Hepatocyte (in vitro differentiated cells): ENCODE data around the gene CCL17.

Experiments
- EZH2 ChIP-seq: fragments of 200-600 bp; sonication (generic); IDR thresholded peaks from 2 replicates; pipeline ENCODE4 v1.6.1; 2016; ENCODE audit warnings: antibody characterized with exemption, mild to moderate bottlenecking, borderline replicate concordance
- EZH2phosphoT487 ChIP-seq: fragments of 200-600 bp; sonication (generic); IDR thresholded peaks from one replicate; pipeline ENCODE4 v1.6.1; 2018; ENCODE audit warnings: antibody characterized with exemption, mild to moderate bottlenecking, low read depth, moderate library complexity; ENCODE audit not compliant: unreplicated experiment, severe bottlenecking
- TF ChIP-seq, protein P1 (sequence below): fragments of 200-600 bp; sonication (generic); IDR thresholded peaks from 2 replicates; pipeline ENCODE4 v1.5.1; 2016; ENCODE audit warnings: antibody characterized with exemption, mild to moderate bottlenecking; ENCODE audit not compliant: poor library complexity

GRCh38 chr16:57401943-57402640 lies 2.5 kb upstream of the CCL17 start:
- TF ChIP-seq, protein P1, sequence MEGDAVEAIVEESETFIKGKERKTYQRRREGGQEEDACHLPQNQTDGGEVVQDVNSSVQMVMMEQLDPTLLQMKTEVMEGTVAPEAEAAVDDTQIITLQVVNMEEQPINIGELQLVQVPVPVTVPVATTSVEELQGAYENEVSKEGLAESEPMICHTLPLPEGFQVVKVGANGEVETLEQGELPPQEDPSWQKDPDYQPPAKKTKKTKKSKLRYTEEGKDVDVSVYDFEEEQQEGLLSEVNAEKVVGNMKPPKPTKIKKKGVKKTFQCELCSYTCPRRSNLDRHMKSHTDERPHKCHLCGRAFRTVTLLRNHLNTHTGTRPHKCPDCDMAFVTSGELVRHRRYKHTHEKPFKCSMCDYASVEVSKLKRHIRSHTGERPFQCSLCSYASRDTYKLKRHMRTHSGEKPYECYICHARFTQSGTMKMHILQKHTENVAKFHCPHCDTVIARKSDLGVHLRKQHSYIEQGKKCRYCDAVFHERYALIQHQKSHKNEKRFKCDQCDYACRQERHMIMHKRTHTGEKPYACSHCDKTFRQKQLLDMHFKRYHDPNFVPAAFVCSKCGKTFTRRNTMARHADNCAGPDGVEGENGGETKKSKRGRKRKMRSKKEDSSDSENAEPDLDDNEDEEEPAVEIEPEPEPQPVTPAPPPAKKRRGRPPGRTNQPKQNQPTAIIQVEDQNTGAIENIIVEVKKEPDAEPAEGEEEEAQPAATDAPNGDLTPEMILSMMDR = no peak
- no peak for TF ChIP-seq EZH2
- no peak for TF ChIP-seq EZH2phosphoT487
